HK-2 (cell line): Measurements from ENCODE around the gene PRKAA2.

Experiments
- DNase-seq: peaks from one replicate; pipeline ENCODE4 v3.0.0-alpha.2; 2018; ENCODE audit not compliant: unreplicated experiment

The PRKAA2 gene

DNA sequence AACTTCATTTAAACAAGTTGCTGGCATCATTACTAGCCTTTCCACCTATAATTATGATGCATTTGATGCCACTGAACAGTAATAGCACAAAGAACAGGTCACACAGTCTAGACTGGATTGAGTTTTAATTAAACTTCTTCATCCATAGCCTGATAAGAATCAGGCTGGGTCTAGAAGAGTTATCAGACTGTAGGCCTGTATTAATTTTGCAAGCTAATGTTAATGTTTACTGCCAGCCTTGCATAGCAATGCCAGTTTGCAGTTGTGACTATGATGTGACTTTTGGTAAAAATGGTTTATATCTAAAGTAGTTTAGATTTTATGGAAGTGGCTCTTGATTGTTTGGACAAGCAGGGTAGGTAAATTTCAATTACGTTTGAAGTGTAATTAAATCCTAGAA is 68.0 kb downstream of the PRKAA2 start:
- no peak for DNase-seq

DNA sequence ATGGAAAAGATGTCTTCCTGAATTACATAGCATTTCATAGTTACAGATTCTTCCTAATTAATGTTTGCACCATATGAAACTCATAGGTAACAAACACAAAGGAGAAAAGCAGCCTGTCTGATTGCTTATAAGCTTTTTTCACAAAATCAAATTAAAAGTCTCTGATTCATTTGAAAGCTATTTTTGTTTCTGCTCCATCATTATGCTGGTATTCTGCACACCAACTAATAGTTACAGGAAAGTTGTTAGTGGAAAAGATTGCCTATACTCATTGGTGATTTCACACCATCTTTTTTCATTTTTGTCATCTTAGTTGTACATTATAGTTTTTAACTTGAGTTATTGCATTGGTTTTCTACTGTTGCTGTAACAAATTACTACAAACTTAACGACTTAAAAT is 70.0 kb downstream of the PRKAA2 start:
- no peak for DNase-seq

- no peak for DNase-seq
These were observed 74.1 kb downstream of the PRKAA2 start for GRCh38 chr1:56719171-56719570.

DNA sequence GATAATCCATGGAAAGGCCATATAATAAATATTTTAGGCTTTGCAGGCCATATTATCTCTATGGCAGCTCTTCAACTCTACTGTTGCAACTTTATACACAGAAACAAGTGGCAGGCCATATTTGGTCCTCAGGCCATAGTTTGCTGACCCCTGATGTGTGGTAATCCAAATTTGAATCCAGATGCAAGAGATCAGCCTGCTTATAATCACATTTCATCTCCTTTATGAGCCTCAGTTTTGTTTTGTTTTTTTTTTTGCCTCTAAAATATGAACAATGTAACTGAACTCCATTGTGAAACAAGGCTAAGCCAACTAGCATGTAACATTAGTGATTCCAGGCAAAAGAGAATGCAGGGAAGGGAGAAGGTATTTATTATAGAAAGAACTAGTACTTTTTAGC is 81.6 kb downstream of the PRKAA2 start:
- DNase-seq = no peak

GRCh38 chr1:56728964-56729363 is 83.8 kb downstream of the PRKAA2 start:
- no peak for DNase-seq

DNA sequence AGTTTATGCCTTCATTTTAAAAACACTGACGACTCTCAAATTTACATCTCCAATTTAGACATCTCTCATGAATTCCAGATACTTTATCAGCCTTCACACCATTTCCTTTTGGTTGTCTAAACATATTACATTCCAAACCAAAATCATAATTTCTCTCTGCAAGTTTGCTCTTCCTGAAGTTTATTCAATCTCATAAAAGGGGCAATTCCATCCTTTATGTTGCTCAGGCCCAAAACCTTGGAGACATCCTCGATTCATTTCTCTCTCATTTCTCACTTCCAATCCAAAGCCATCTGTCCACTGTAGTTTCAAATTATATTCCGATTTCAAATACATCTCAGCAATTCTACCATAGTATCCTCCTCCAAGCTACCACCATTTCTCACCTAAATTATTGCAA is 100.1 kb downstream of the PRKAA2 start:
- DNase-seq = no peak

DNA sequence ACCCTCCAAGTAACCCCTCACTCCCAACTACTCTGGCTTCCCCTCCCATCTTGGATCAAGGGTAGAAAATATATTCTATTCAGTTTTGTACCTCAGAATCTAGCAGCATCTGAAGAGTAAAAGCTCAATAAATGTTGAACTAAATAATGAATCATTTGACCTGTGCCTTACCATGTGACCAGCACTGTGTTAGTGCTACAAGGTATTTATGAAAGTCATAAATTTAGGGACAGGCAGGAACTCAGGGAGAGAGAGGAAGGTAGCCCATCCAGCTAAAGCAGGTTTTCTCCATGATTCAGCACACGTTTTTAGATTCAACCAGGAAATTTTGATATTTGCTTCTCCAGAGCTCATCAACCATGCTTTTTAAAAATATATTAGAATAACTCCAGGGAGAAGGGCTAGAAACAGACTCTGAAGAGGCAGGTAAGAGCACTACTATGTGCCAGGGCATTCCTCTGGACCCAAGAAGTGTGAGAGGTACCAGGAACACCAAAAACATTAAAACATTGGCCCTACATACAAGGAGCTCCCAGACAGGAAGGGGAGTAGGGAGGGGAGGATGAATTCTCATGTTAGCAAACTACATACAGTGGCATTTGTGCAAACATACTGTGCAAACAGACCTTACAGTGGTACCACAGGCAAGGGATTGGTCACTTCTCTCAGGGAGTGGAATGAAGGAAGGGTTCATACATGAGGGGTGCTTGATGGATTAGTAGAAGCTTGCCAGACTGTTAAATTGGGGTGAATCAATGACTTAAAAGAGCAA is 109.8 kb downstream of the PRKAA2 start:
- no peak for DNase-seq

- no peak for DNase-seq
These were observed 110.8 kb downstream of the PRKAA2 start for GRCh38 chr1:56755911-56756310.

DNA sequence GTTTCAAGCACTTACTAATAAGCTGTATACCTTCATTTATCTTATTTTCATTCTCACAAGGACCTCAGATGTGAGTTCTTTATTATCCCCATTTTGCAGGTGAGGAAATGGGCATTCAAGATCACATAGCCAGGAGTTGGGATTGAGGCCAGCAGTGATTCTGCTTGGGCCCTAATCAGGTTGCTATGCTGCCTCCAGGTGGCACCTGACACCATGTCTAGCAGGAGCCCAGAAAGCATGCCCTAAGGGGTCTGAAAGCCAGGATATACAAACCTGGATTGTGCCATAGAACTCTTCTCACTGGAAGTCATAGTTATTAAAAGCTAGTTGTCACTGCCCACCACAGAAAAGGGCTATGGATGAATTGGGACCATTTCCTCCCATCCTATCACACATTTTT is 113.0 kb downstream of the PRKAA2 start:
- peak; percentile 1 for DNase-seq

DNA sequence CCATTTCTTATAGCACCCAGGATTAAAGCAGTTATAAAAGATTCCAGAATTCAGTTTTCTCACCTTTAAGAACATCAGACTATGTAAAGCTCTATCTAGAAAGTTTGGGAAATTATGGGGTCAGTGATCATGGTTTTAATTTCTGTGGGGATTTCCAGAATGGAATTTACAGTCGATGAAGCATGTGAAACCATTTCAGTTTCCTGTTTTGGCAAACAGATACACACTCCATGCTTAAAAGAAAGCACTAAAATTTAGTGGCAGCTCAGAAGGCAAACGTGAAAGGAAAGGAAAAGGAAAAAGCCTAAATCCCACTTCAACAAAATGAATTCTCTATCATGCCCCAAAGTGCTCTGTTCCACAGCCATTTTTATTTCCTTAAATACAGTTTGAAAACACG is 113.7 kb downstream of the PRKAA2 start:
- DNase-seq = no peak
